OCI-LY3 (cell line): ENCODE data around the gene ST3GAL3.

ENCODE experiments used
- H2AFZ ChIP-seq: fragments of 200-600, 300-600 bp; shearing (Covaris generic); 2 replicates; pipeline ENCODE4 v1.6.0; 2014; ENCODE audit warnings: antibody characterized with exemption, low read depth, low read length
- H3K27ac ChIP-seq: fragments of 200-600, 300-600 bp; sonication (generic); 2 replicates; pipeline ENCODE4 v1.5.1; 2014; ENCODE audit warnings: mild to moderate bottlenecking, low read length, moderate library complexity, mixed read lengths
- H3K27me3 ChIP-seq: fragments of 200-600, 300-600 bp; sonication (generic); 2 replicates; pipeline ENCODE4 v1.6.1; 2014; ENCODE audit warnings: low read depth, low read length, mixed read lengths
- H3K36me3 ChIP-seq: fragments of 200-600, 300-600 bp; sonication (generic); replicated peaks from 2 replicates; pipeline ENCODE3; 2014; ENCODE audit warnings: low read depth, low read length, mixed read lengths
- H3K4me1 ChIP-seq: fragments of 300-600, 200-600 bp; sonication (generic); 2 replicates; pipeline ENCODE4 v1.6.1; 2014; ENCODE audit warnings: low read length, mixed read lengths
- H3K4me2 ChIP-seq: fragments of 200-600, 300-600 bp; sonication (generic); 2 replicates; pipeline ENCODE4 v1.6.1; 2014; ENCODE audit warnings: low read length, mixed read lengths
- H3K4me3 ChIP-seq: fragments of 300-600, 200-600 bp; sonication (generic); 2 replicates; pipeline ENCODE4 v1.5.1; 2014; ENCODE audit warnings: antibody characterized with exemption, mild to moderate bottlenecking, low read length, moderate library complexity
- H3K79me2 ChIP-seq: fragments of 300-600, 200-600 bp; shearing (Covaris generic); 2 replicates; pipeline ENCODE4 v1.6.1; 2014; ENCODE audit warnings: mild to moderate bottlenecking, low read length, mixed read lengths
- H3K9ac ChIP-seq: fragments of 300-600, 200-600 bp; shearing (Covaris generic); 2 replicates; pipeline ENCODE4 v1.6.0; 2014; ENCODE audit warnings: mild to moderate bottlenecking, low read length, moderate library complexity
- H3K9me3 ChIP-seq: fragments of 200-600, 300-600 bp; shearing (Covaris generic); 2 replicates; pipeline ENCODE4 v1.6.1; 2014; ENCODE audit warnings: low read length, mixed read lengths; ENCODE audit not compliant: insufficient read depth
- H4K20me1 ChIP-seq: fragments of 200-600, 300-600 bp; sonication (generic); 2 replicates; pipeline ENCODE4 v1.6.1; 2016; ENCODE audit warnings: low read length, mixed read lengths; ENCODE audit not compliant: insufficient read depth
- CTCF ChIP-seq: fragments of 200-600, 300-600 bp; sonication (generic); IDR thresholded peaks from 2 replicates; pipeline ENCODE4 v1.5.1; 2014; ENCODE audit warnings: antibody characterized with exemption, low read length, low read depth
- EZH2phosphoT487 ChIP-seq: fragments of 200-600 bp; shearing (Covaris generic); IDR thresholded peaks from 2 replicates; pipeline ENCODE4 v1.6.1; 2018; ENCODE audit warnings: antibody characterized with exemption, mixed run types, low read depth

Gene ST3GAL3

GRCh38 chr1:43963006-43963405, 255.7 kb downstream of the ST3GAL3 start:
- Histone ChIP-seq H4K20me1 (no peaks in the 10 kb centered on the region), H3K4me2 (no peak overlapping the region), H3K27me3 (no peaks in the 10 kb centered on the region), H3K36me3 (no peaks in the 10 kb centered on the region), H3K4me3 (no peak overlapping the region), H3K9ac (no peak overlapping the region), H3K79me2 (no peaks in the 10 kb centered on the region), H3K27ac (no peak overlapping the region), H2AFZ (no peak overlapping the region), H3K4me1 (no peaks in the 10 kb centered on the region), H3K9me3 (no peaks in the 10 kb centered on the region)
- TF ChIP-seq EZH2phosphoT487 (no peak), CTCF (no peak)

GRCh38 chr1:43963890-43964289, 256.6 kb downstream of the ST3GAL3 start:
- Histone ChIP-seq H3K27ac (no peak overlapping the region), H3K9me3 (no peaks in the 10 kb centered on the region), H4K20me1 (no peaks in the 10 kb centered on the region), H3K79me2 (no peaks in the 10 kb centered on the region), H3K4me2 (no peak overlapping the region), H3K27me3 (no peaks in the 10 kb centered on the region), H2AFZ (no peak overlapping the region), H3K4me1 (no peaks in the 10 kb centered on the region), H3K4me3 (no peak overlapping the region), H3K36me3 (no peaks in the 10 kb centered on the region), H3K9ac (no peak overlapping the region)
- TF ChIP-seq EZH2phosphoT487 (no peak), CTCF (no peak)

- no peaks in the 10 kb centered on the region for H4K20me1 ChIP-seq
- H2AFZ ChIP-seq: no peak overlapping the region
- no peaks in the 10 kb centered on the region for H3K27me3 ChIP-seq
- H3K79me2 ChIP-seq: peaks cover 5% of the 10 kb centered on the region
- no peaks in the 10 kb centered on the region for H3K9me3 ChIP-seq
- H3K9ac ChIP-seq: no peak overlapping the region
- H3K4me3 ChIP-seq: no peak overlapping the region
- H3K36me3 ChIP-seq: no peaks in the 10 kb centered on the region
- TF ChIP-seq CTCF (no peak), EZH2phosphoT487 (no peak)
- H3K4me1 ChIP-seq: peaks cover 4% of the 10 kb centered on the region; the same call in 1 of the 2 replicates
- no peak overlapping the region for H3K27ac ChIP-seq
- no peak overlapping the region for H3K4me2 ChIP-seq
These were observed 258.0 kb downstream of the ST3GAL3 start for GRCh38 chr1:43965316-43965715.

- Histone ChIP-seq H3K4me3 (no peak overlapping the region), H3K9me3 (no peaks in the 10 kb centered on the region), H3K27me3 (no peaks in the 10 kb centered on the region), H3K36me3 (no peaks in the 10 kb centered on the region), H4K20me1 (no peaks in the 10 kb centered on the region), H2AFZ (no peak overlapping the region), H3K4me1 (peaks cover 9% of the 10 kb centered on the region), H3K9ac (no peak overlapping the region), H3K4me2 (no peak overlapping the region), H3K79me2 (peaks cover 17% of the 10 kb centered on the region), H3K27ac (no peak overlapping the region)
- TF ChIP-seq EZH2phosphoT487 (no peak), CTCF (no peak)
These were observed 261.1 kb downstream of the ST3GAL3 start for GRCh38 chr1:43968348-43968948.
